Parathyroid adenoma (tissue), 2 donors: ENCODE data around the gene COPG2.
"Not testable (repeated sequence)": the region's sequence is repeated elsewhere in the genome, so short reads cannot be mapped to it uniquely, and the experiment has no call there.

Source experiments
- H2AFZ ChIP-seq: fragments of 300-600 bp; sonication (generic); one replicate; pipeline ENCODE4 v1.7.0; 2017; ENCODE audit warnings: antibody characterized with exemption, mild to moderate bottlenecking
- H3K27ac ChIP-seq: fragments of 300-600 bp; sonication (generic); one replicate; pipeline ENCODE4 v1.7.0; 2017
- H3K27me3 ChIP-seq: fragments of 300-600 bp; sonication (generic); one replicate; pipeline ENCODE4 v1.7.0; 2017; ENCODE audit warnings: low read length; ENCODE audit not compliant: control insufficient read depth, insufficient read depth
- H3K36me3 ChIP-seq: fragments of 300-600 bp; sonication (generic); one replicate; pipeline ENCODE4 v1.7.0; 2017; ENCODE audit warnings: low read length; ENCODE audit not compliant: control insufficient read depth, insufficient read depth
- H3K4me1 ChIP-seq: fragments of 300-600 bp; sonication (generic); one replicate; pipeline ENCODE4 v1.7.0; 2017; ENCODE audit warnings: control low read depth
- H3K4me2 ChIP-seq: fragments of 300-600 bp; sonication (generic); one replicate; pipeline ENCODE4 v1.7.0; 2017; ENCODE audit warnings: low read length
- H3K4me3 ChIP-seq: fragments of 300-600 bp; sonication (generic); one replicate; pipeline ENCODE4 v1.7.0; 2017; ENCODE audit warnings: low read depth, low read length
- H3K79me2 ChIP-seq: fragments of 300-600 bp; sonication (generic); one replicate; pipeline ENCODE4 v1.7.0; 2017; ENCODE audit warnings: control low read depth
- H3K9ac ChIP-seq: fragments of 300-600 bp; sonication (generic); one replicate; pipeline ENCODE4 v1.7.0; 2017; ENCODE audit warnings: mild to moderate bottlenecking
- H3K9me3 ChIP-seq: fragments of 300-600 bp; sonication (generic); one replicate; pipeline ENCODE4 v1.7.0; 2017; ENCODE audit warnings: low read length; ENCODE audit not compliant: control insufficient read depth
- CTCF ChIP-seq: fragments of 300-600 bp; sonication (generic); IDR thresholded peaks from one replicate; pipeline ENCODE4 v1.7.0; 2017; ENCODE audit warnings: antibody characterized with exemption, mild to moderate bottlenecking
- donor health status: primary hyperparathyroidism.

The COPG2 gene

GRCh38 chr7:130627775-130628174 lies 40.8 kb downstream of the COPG2 start:
- H2AFZ ChIP-seq: no peak overlapping the region
- no peaks in the 10 kb centered on the region for H3K79me2 ChIP-seq
- TF ChIP-seq CTCF: no peak

GRCh38 chr7:130622866-130623265 lies 45.7 kb downstream of the COPG2 start:
- H3K27me3 ChIP-seq: no peaks in the 10 kb centered on the region
- H3K27ac ChIP-seq: no peak overlapping the region
- no peak overlapping the region for H3K4me2 ChIP-seq
- H3K36me3 ChIP-seq: no peaks in the 10 kb centered on the region
- no peak for TF ChIP-seq CTCF
- H3K4me3 ChIP-seq: no peak overlapping the region
- H3K9ac ChIP-seq: no peak overlapping the region
- H2AFZ ChIP-seq: no peak overlapping the region
- no peaks in the 10 kb centered on the region for H3K4me1 ChIP-seq
- H3K79me2 ChIP-seq: no peaks in the 10 kb centered on the region
- no peaks in the 10 kb centered on the region for H3K9me3 ChIP-seq

More at GRCh38 chr7:130627775-130628174, 40.8 kb downstream of the COPG2 start:
- no peaks in the 10 kb centered on the region for H3K4me1 ChIP-seq
- H3K9ac ChIP-seq: no peak overlapping the region
- H3K27ac ChIP-seq: no peak overlapping the region
- no peaks in the 10 kb centered on the region for H3K36me3 ChIP-seq
- no peak overlapping the region for H3K4me3 ChIP-seq
- no peaks in the 10 kb centered on the region for H3K27me3 ChIP-seq
- H3K4me2 ChIP-seq: no peak overlapping the region
- H3K9me3 ChIP-seq: no peaks in the 10 kb centered on the region

- H3K27me3 ChIP-seq: no peaks in the 10 kb centered on the region
- no peak overlapping the region for H3K27ac ChIP-seq
- H3K9ac ChIP-seq: no peak overlapping the region
- no peak for TF ChIP-seq CTCF
- H3K79me2 ChIP-seq: no peaks in the 10 kb centered on the region
- no peaks in the 10 kb centered on the region for H3K36me3 ChIP-seq
- H3K9me3 ChIP-seq: no peaks in the 10 kb centered on the region
- H3K4me3 ChIP-seq: no peak overlapping the region
- H3K4me2 ChIP-seq: no peak overlapping the region
- peaks cover 11% of the 10 kb centered on the region for H3K4me1 ChIP-seq
- H2AFZ ChIP-seq: no peak overlapping the region
Measured at GRCh38 chr7:130615583-130615982, 53.0 kb downstream of the COPG2 start.

GRCh38 chr7:130614449-130614848 lies 54.1 kb downstream of the COPG2 start:
- no peak overlapping the region for H3K9ac ChIP-seq
- H3K27me3 ChIP-seq: no peaks in the 10 kb centered on the region
- H3K4me2 ChIP-seq: no peak overlapping the region
- no peak overlapping the region for H2AFZ ChIP-seq
- no peaks in the 10 kb centered on the region for H3K79me2 ChIP-seq
- H3K4me3 ChIP-seq: no peak overlapping the region
- H3K9me3 ChIP-seq: no peaks in the 10 kb centered on the region
- no peak overlapping the region for H3K27ac ChIP-seq
- peaks cover 11% of the 10 kb centered on the region for H3K4me1 ChIP-seq
- no peak for TF ChIP-seq CTCF
- H3K36me3 ChIP-seq: no peaks in the 10 kb centered on the region

GRCh38 chr7:130611218-130611617 lies 57.3 kb downstream of the COPG2 start:
- H3K4me2 ChIP-seq: no peak overlapping the region
- peaks cover 11% of the 10 kb centered on the region for H3K4me1 ChIP-seq
- H3K79me2 ChIP-seq: no peaks in the 10 kb centered on the region
- H3K9me3 ChIP-seq: no peaks in the 10 kb centered on the region
- H3K27ac ChIP-seq: no peak overlapping the region
- H3K4me3 ChIP-seq: no peak overlapping the region
- no peak overlapping the region for H3K9ac ChIP-seq
- no peak for TF ChIP-seq CTCF
- H3K27me3 ChIP-seq: no peaks in the 10 kb centered on the region
- H2AFZ ChIP-seq: no peak overlapping the region
- H3K36me3 ChIP-seq: no peaks in the 10 kb centered on the region

GRCh38 chr7:130607066-130607465 lies 61.5 kb downstream of the COPG2 start:
- not testable (repeated sequence) for H3K9me3 ChIP-seq

More at GRCh38 chr7:130607066-130607465, 61.5 kb downstream of the COPG2 start:
- H3K4me3 ChIP-seq, H3K36me3 ChIP-seq, H3K27me3 ChIP-seq, H3K79me2 ChIP-seq, H3K4me2 ChIP-seq, H3K9ac ChIP-seq, H2AFZ ChIP-seq, H3K27ac ChIP-seq, H3K4me1 ChIP-seq: not testable (repeated sequence)
